ENCODE results near the gene MT1G.
A peak's percentile ranks its signal among the peaks of the same experiment; 100 is the strongest.
"Not testable (repeated sequence)": the region's sequence is repeated elsewhere in the genome, so short reads cannot be mapped to it uniquely, and the experiment has no call there.

MT1G gene

GRCh38 chr16:56669840-56670619 lies 2.2 kb upstream of the MT1G start:
- DNase-seq = no peak
- in situ Hi-C loops (cut with HindIII; ENCODE audit: low pct_ligation_motif_present, low pct_unique_long_range_greater_than_20kb, low sequenced_read_pairs) = no loop called here

GRCh38 chr16:56669005-56669839 lies 1.4 kb upstream of the MT1G start, which contains the start of gene MT1H:
Gene MT1H (plus strand): TSS chr16:56669814. CDS start chr16:56669885, 71 bp downstream.
- in situ Hi-C loops (cut with HindIII; ENCODE audit: low pct_ligation_motif_present, low pct_unique_long_range_greater_than_20kb, low sequenced_read_pairs) = no loop called here
- no peak for DNase-seq

- in situ Hi-C loops (cut with HindIII; ENCODE audit: low pct_ligation_motif_present, low pct_unique_long_range_greater_than_20kb, low sequenced_read_pairs); DNase-seq: not testable (repeated sequence)
Measured at GRCh38 chr16:56665286-56666261, 2.3 kb downstream of the MT1G start.

DNA sequence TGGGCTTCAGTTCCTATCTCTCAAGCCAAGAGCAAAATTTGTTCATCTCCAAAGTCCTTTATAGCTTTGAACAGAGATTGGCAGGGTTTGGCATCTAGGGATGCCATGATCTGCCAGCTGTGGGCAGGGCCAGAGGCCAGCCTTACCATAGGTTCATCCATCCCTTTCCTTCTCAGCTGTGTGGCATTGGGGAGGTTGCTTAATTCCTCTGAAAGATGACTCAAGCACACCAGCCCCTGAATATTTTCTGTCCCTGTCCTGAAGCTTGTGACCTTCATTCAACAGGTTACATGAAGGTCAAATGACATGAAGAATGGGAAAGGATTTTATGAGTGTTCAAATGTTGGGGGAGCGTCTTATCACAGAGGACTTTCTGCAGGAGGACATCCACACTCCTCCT lies 3.4 kb downstream of the MT1G start:
- in situ Hi-C loops (cut with HindIII; ENCODE audit: low pct_ligation_motif_present, low pct_unique_long_range_greater_than_20kb, low sequenced_read_pairs) = no loop called here

GRCh38 chr16:56662357-56663354 lies 5.2 kb downstream of the MT1G start:
- in situ Hi-C loops (cut with HindIII; ENCODE audit: low pct_ligation_motif_present, low pct_unique_long_range_greater_than_20kb, low sequenced_read_pairs) = no loop called here
- no peak for DNase-seq

More for the DNA sequence above, 3.4 kb downstream of the MT1G start:
- no peak for DNase-seq

DNA sequence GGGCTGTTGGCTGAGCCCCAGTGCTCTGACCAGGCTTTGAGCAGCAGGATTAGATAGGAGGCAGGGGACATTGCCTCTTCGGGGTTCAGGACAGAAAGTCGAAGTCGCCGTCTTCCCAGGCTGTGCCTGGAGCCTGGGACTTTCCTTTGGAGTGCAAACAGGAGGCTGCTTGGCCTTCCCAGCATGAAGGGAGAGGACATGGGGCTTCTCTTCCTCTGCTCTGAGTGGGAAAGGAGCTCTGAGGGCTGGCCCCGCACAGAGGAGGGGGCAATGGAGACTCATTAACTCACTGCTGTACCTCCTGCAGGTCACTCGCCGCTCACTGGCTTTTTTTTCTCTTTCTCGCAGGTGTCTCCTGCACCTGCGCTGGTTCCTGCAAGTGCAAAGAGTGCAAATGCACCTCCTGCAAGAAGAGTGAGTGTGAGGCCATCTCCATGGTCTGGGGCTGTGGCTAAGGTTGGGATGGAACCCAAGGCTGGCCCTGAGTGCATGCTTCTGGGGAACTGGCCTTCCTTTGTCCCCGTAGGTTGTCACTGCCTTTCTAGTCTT lies 9.5 kb downstream of the MT1G start:
- in situ Hi-C loops (cut with HindIII; ENCODE audit: low pct_ligation_motif_present, low pct_unique_long_range_greater_than_20kb, low sequenced_read_pairs) = no loop called here
- no peak for DNase-seq

DNA sequence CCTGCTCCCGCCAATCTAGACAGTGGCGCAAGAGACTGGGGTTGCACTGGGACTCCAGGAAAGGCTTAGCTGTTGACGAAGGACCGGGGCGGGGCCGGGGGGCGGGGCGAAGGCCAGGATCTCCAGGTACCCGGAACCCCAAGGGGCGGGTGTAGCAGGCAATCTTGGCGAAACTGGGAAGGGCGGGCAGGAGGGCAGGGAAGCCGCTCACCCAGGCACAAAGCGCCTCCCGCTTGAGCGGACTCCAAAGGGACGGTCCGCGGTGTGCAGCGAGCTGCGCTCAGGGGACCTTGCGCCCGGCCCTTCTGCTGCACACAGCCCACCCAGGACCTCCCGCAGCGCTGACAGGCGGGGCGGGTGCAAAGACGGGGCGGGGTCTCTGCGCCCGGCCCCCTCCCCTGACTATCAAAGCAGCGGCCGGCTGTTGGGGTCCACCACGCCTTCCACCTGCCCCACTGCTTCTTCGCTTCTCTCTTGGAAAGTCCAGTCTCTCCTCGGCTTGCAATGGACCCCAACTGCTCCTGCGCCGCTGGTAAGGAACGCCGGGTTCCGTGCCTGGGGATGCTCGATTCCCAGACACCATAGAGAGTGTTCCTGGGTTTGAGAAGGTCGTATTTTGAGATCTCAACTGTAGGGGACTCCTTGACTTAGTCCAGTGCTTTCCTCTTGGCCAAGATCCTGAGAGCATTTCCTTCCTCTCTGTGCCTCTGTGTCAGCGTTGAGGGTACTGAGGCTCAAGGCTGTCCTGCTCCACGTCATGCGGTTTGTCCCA lies 10.1 kb downstream of the MT1G start, which contains the start of gene MT1F:
TSS of gene MT1F (plus strand) at position 405 of the 772 bp plus-strand sequence. CDS start at position 505, 100 bp downstream.
- in situ Hi-C loops (cut with HindIII; ENCODE audit: low pct_ligation_motif_present, low pct_unique_long_range_greater_than_20kb, low sequenced_read_pairs) = no loop called here
- peak; percentile 89 for DNase-seq

DNA sequence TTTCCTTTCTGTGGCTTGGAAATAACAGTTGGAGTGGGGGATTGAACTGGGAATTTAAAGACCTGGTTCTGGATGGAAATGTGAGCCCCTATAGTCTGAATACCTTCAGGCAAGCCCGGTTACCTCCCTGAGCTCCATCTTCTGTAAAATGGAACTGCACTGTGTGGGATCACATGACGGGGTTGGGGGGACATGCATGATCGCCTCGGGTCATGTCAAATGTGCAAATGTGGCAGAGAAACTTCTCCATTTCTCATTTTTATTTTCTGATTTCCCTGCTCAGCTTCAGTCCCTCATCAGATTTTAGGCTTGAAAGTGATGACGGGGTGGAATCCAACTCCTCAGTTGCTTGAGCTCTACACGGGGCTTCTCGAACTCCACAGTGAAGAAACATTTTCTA lies 14.6 kb downstream of the MT1G start:
- in situ Hi-C loops (cut with HindIII; ENCODE audit: low pct_ligation_motif_present, low pct_unique_long_range_greater_than_20kb, low sequenced_read_pairs) = no loop called here
- DNase-seq = no peak

- no peak for DNase-seq
- in situ Hi-C loops (cut with HindIII; ENCODE audit: low pct_ligation_motif_present, low pct_unique_long_range_greater_than_20kb, low sequenced_read_pairs) = no loop called here
Measured at GRCh38 chr16:56652600-56652999, 15.3 kb downstream of the MT1G start.

DNA sequence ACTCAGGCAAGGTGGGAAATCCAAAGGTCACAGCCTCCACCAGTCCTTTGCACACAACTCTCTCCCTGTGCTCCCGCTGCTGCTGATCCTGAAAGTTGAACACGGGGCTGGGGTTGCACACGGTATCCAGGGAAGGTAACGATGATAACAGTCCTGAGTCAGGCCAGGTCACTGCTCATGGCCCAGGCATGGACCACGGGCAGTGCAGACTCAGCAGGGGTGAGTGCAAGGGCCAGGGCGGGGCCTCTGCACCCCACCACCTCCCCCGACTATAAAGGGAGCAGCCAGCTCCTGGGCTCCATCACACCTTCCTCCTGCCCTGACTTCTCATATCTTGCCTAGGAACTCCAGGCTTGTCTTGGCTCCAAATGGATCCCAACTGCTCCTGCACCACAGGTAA lies 16.3 kb downstream of the MT1G start, which contains the start of gene MT1B:
TSS of gene MT1B (plus strand) at position 301 of the 400 bp plus-strand sequence. CDS start at position 369, 68 bp downstream.
- in situ Hi-C loops (cut with HindIII; ENCODE audit: low pct_ligation_motif_present, low pct_unique_long_range_greater_than_20kb, low sequenced_read_pairs) = no loop called here
- no peak for DNase-seq

GRCh38 chr16:56649820-56650219 lies 18.0 kb downstream of the MT1G start:
- in situ Hi-C loops (cut with HindIII; ENCODE audit: low pct_ligation_motif_present, low pct_unique_long_range_greater_than_20kb, low sequenced_read_pairs) = no loop called here
- DNase-seq = no peak

- no peak for DNase-seq
- in situ Hi-C loops (cut with HindIII; ENCODE audit: low pct_ligation_motif_present, low pct_unique_long_range_greater_than_20kb, low sequenced_read_pairs) = no loop called here
Measured at GRCh38 chr16:56649271-56649670, 18.6 kb downstream of the MT1G start.

GRCh38 chr16:56647641-56648431 lies 20.0 kb downstream of the MT1G start:
- in situ Hi-C loops (cut with HindIII; ENCODE audit: low pct_ligation_motif_present, low pct_unique_long_range_greater_than_20kb, low sequenced_read_pairs) = no loop called here
- DNase-seq = no peak

DNA sequence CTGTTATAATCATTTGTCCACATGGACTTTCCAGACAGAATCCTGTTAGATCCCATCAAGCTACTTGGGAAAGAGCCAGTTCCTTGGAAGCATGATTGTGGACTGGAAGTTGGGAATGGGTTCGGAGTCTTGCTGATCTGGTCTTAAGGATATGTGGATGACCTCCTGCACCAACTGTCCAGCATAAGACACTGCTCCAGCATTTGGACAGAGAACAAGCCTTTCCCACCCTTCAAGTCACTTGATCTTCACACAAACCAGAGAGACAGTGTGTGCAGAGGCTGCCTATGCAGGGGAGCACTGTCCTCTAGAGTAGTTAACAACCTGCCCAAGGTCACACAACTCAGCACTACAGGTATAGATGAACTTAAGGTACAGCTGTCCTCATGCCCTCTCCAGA lies 22.0 kb downstream of the MT1G start:
- in situ Hi-C loops (cut with HindIII; ENCODE audit: low pct_ligation_motif_present, low pct_unique_long_range_greater_than_20kb, low sequenced_read_pairs) = no loop called here
- DNase-seq = no peak

DNA sequence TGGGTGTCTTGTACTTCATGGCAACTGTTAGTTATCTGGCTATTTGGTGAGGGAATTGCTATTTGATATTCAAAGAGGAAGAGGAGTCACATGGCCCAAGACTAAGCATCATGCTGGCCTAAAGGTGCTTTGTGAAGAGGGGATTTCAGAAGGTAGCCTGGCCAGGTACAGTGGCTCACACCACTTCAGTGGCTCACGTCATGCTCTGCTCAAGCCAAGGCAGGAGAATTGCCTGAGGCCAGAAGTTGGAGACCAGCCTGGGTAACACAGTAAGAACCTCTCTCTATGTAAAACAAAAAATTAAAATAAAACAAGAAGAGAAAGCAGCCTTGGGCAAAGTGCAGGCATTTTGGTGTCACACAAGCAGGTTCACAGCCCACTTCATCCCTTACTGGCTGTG lies 22.6 kb downstream of the MT1G start:
- DNase-seq = no peak
- in situ Hi-C loops (cut with HindIII; ENCODE audit: low pct_ligation_motif_present, low pct_unique_long_range_greater_than_20kb, low sequenced_read_pairs) = no loop called here

DNA sequence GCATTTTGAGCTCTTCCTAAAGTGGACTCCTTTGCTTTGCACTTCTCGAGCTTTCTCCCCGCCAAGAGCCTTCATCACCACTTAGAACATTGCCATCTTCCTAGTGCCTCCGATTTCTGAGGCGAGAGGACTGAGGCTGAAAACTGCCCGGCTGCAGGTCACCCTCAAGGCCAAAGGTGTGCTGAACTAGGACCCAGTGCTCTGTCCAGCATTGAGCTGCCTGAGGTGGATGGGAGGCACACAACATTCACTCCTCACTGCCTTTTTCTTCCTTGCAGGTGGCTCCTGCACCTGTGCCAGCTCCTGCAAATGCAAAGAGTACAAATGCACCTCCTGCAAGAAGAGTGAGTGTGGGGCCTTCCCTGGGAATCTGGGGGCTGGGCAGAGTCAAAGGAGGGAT lies 24.0 kb downstream of the MT1G start:
- in situ Hi-C loops (cut with HindIII; ENCODE audit: low pct_ligation_motif_present, low pct_unique_long_range_greater_than_20kb, low sequenced_read_pairs) = no loop called here

More for the DNA sequence above, 24.0 kb downstream of the MT1G start:
- no peak for DNase-seq
